Stomach (tissue), 4 donors: ENCODE results near the gene ALK.

Source experiments
- POLR2A ChIP-seq, 4 donors: fragments of 450-650 bp; IDR thresholded peaks; one replicate each; pipeline ENCODE4 v1.6.1; 2016; ENCODE audit warnings: antibody characterized with exemption in 4 of 4, control low read depth in 2 of 4, mild to moderate bottlenecking in 1 of 4, moderate library complexity in 1 of 4
- TF ChIP-seq, protein P1 (sequence below), 7 experiments: fragments of 450-650 bp in 4 of 7; fragments of 200-600 bp in 3 of 7; sonication (generic) in 3 of 7; IDR thresholded peaks; one replicate each; pipeline ENCODE4 v1.5.1; 2016 to 2019; ENCODE audit warnings: antibody characterized with exemption in 7 of 7, control low read depth in 2 of 7, mild to moderate bottlenecking in 1 of 7

GRCh38 chr2:29749041-29749440 is 172.3 kb downstream of the ALK start:
- TF ChIP-seq POLR2A (IDR thresholded peaks at IDR 0.05) = no peak
- TF ChIP-seq, protein P1, sequence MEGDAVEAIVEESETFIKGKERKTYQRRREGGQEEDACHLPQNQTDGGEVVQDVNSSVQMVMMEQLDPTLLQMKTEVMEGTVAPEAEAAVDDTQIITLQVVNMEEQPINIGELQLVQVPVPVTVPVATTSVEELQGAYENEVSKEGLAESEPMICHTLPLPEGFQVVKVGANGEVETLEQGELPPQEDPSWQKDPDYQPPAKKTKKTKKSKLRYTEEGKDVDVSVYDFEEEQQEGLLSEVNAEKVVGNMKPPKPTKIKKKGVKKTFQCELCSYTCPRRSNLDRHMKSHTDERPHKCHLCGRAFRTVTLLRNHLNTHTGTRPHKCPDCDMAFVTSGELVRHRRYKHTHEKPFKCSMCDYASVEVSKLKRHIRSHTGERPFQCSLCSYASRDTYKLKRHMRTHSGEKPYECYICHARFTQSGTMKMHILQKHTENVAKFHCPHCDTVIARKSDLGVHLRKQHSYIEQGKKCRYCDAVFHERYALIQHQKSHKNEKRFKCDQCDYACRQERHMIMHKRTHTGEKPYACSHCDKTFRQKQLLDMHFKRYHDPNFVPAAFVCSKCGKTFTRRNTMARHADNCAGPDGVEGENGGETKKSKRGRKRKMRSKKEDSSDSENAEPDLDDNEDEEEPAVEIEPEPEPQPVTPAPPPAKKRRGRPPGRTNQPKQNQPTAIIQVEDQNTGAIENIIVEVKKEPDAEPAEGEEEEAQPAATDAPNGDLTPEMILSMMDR (IDR thresholded peaks at IDR 0.05) = no peak
